H1 (cell line): ENCODE results near the gene SAE1. TPM values are rescaled to one million over a fixed set of nuclear protein-coding genes. Genes with fewer than 3 reads are reported as not detected.

Experiments
- CTCF ChIA-PET: fragments of 300-600 bp; sonication (Branson Sonifier 250); formaldehyde crosslinking; loops from one replicate; lab custom pipeline; 2021; ENCODE audit not compliant: partially characterized antibody; lab: Charles Lee
- POLR2A ChIA-PET: fragments of 300-600 bp; sonication (Branson Sonifier 250); formaldehyde crosslinking; loops from one replicate; lab custom pipeline; 2021; ENCODE audit warnings: inconsistent platforms; ENCODE audit not compliant: partially characterized antibody; lab: Charles Lee
- DNase-seq, 2 experiments: peaks; one replicate each; pipeline versions ENCODE4 v3.0.0 to v3.0.0-alpha.2; 2010 to 2022; ENCODE audit warnings: low spot score in 2 of 2, low read depth in 1 of 2, mixed read lengths in 1 of 2
- FAIRE-seq: peaks from 2 replicates; lab custom pipeline; 2011; peaks lifted over from hg19 to GRCh38; lab: Jason Lieb, UNC
- H2AFZ ChIP-seq: 2 replicates; pipeline ENCODE4 v1.8.1; 2012; ENCODE audit warnings: low read length, inconsistent platforms
- H2AK5ac ChIP-seq: 2 replicates; pipeline ENCODE4 v1.6.1; 2013; ENCODE audit warnings: low read depth, low read length
- H2BK120ac ChIP-seq: replicated peaks from 2 replicates; pipeline ENCODE3; 2013; ENCODE audit warnings: low read depth, low read length, inconsistent platforms
- H2BK12ac ChIP-seq: 2 replicates; pipeline ENCODE4 v1.6.1; 2013; ENCODE audit warnings: low read depth, low read length
- H2BK15ac ChIP-seq: 2 replicates; pipeline ENCODE4 v1.6.1; 2013; ENCODE audit warnings: low read length
- H2BK20ac ChIP-seq: 2 replicates; pipeline ENCODE4 v1.6.1; 2013; ENCODE audit warnings: low read length
- H2BK5ac ChIP-seq: 2 replicates; pipeline ENCODE4 v1.6.1; 2013; ENCODE audit warnings: low read depth, low read length
- H3K14ac ChIP-seq: 2 replicates; pipeline ENCODE4 v1.6.1; 2013; ENCODE audit warnings: inconsistent platforms; ENCODE audit not compliant: insufficient read length
- H3K18ac ChIP-seq: 2 replicates; pipeline ENCODE4 v1.6.1; 2013; ENCODE audit warnings: low read length; ENCODE audit errors: extremely low read depth
- H3K23ac ChIP-seq: 2 replicates; pipeline ENCODE4 v1.6.1; 2013; ENCODE audit warnings: inconsistent platforms; ENCODE audit not compliant: insufficient read length
- H3K23me2 ChIP-seq: 2 replicates; pipeline ENCODE4 v1.6.1; 2013; ENCODE audit warnings: low read depth, low read length
- H3K27ac ChIP-seq: 2 replicates; pipeline ENCODE4 v1.6.1; 2011; ENCODE audit warnings: low read depth, low read length, inconsistent platforms
- H3K27me3 ChIP-seq, 4 experiments: replicated peaks in 1 of 4; 1 replicate in 1 of 4; 2 replicates in 3 of 4; pipeline versions ENCODE4 v1.6.1 to v1.8.1; 2011 to 2013; ENCODE audit warnings: low read length in 3 of 4, mild to moderate bottlenecking in 3 of 4, inconsistent platforms in 2 of 4, mixed read lengths in 2 of 4, moderate library complexity in 1 of 4; ENCODE audit not compliant: control insufficient read depth in 3 of 4, insufficient read depth in 3 of 4; ENCODE audit errors: extremely low read depth in 1 of 4
- H3K36me3 ChIP-seq, 4 experiments: 2 replicates each; pipeline versions ENCODE4 v1.6.1 to v1.8.1; 2011 to 2013; ENCODE audit warnings: mild to moderate bottlenecking in 4 of 4, low read length in 3 of 4, moderate library complexity in 2 of 4, control low read depth in 1 of 4, inconsistent platforms in 1 of 4; ENCODE audit not compliant: insufficient read depth in 4 of 4, control insufficient read depth in 2 of 4
- H3K4ac ChIP-seq: replicated peaks from 2 replicates; pipeline ENCODE3; 2013; ENCODE audit warnings: low read length, low read depth, mixed read lengths, inconsistent platforms; ENCODE audit not compliant: insufficient read length
- H3K4me1 ChIP-seq, 4 experiments: replicated peaks in 1 of 4; 1 replicate in 1 of 4; 2 replicates in 3 of 4; pipeline versions ENCODE4 v1.6.1 to v1.8.1; 2011 to 2013; ENCODE audit warnings: low read length in 3 of 4, inconsistent platforms in 2 of 4, mixed read lengths in 1 of 4; ENCODE audit not compliant: insufficient read depth in 4 of 4, control insufficient read depth in 3 of 4
- H3K4me2 ChIP-seq, 2 experiments: 2 replicates each; pipeline versions ENCODE4 v1.6.1 to v1.8.1; 2011 to 2013; ENCODE audit warnings: low read depth in 2 of 2, low read length in 2 of 2, control low read depth in 1 of 2, inconsistent platforms in 1 of 2, mild to moderate bottlenecking in 1 of 2; ENCODE audit not compliant: insufficient read depth in 1 of 2
- H3K4me3 ChIP-seq, 4 experiments: fragments of 200-600, 300-600 bp in 1 of 4; sonication (generic), shearing (Covaris generic), sonication (Bioruptor Twin) in 1 of 4; 2 replicates each; pipeline versions ENCODE4 v1.5.1 to v1.8.1; 2011 to 2016; ENCODE audit warnings: low read length in 4 of 4, low read depth in 3 of 4, control low read depth in 2 of 4, inconsistent platforms in 2 of 4, mild to moderate bottlenecking in 2 of 4, mixed read lengths in 1 of 4, moderate library complexity in 1 of 4; ENCODE audit not compliant: insufficient read depth in 2 of 4; ENCODE audit errors: extremely low read depth in 1 of 4
- H3K56ac ChIP-seq: replicated peaks from 2 replicates; pipeline ENCODE3; 2013; ENCODE audit warnings: low read depth, mild to moderate bottlenecking, mixed read lengths, low read length, inconsistent platforms; ENCODE audit not compliant: insufficient read length
- H3K79me1 ChIP-seq: 2 replicates; pipeline ENCODE4 v1.6.1; 2013; ENCODE audit warnings: low read depth, low read length, control low read depth
- H3K79me2 ChIP-seq, 2 experiments: 2 replicates each; pipeline versions ENCODE4 v1.6.1 to v1.8.1; 2012 to 2013; ENCODE audit warnings: low read length in 2 of 2, mild to moderate bottlenecking in 2 of 2, inconsistent platforms in 1 of 2; ENCODE audit not compliant: insufficient read depth in 2 of 2, control insufficient read depth in 1 of 2
- H3K9ac ChIP-seq, 4 experiments: replicated peaks in 1 of 4; 1 replicate in 1 of 4; 2 replicates in 3 of 4; pipeline versions ENCODE4 v1.6.1 to v1.8.1; 2011 to 2013; ENCODE audit warnings: low read depth in 3 of 4, low read length in 3 of 4, control low read depth in 2 of 4, mild to moderate bottlenecking in 2 of 4, moderate library complexity in 2 of 4, inconsistent platforms in 1 of 4; ENCODE audit errors: extremely low read depth in 1 of 4
- H3K9me3 ChIP-seq, 2 experiments: 2 replicates each; pipeline versions ENCODE4 v1.6.1 to v1.8.1; 2012 to 2013; ENCODE audit warnings: mild to moderate bottlenecking in 2 of 2, moderate library complexity in 2 of 2, control low read depth in 1 of 2, inconsistent platforms in 1 of 2, low read depth in 1 of 2, low read length in 1 of 2, mixed read lengths in 1 of 2; ENCODE audit not compliant: insufficient read depth in 2 of 2
- H4K20me1 ChIP-seq, 2 experiments: replicated peaks in 1 of 2; 2 replicates each; pipeline versions ENCODE3 to v1.8.1; 2011 to 2013; ENCODE audit warnings: inconsistent platforms in 2 of 2, low read length in 2 of 2, mild to moderate bottlenecking in 1 of 2; ENCODE audit not compliant: insufficient read depth in 2 of 2, control insufficient read depth in 1 of 2
- H4K5ac ChIP-seq: 2 replicates; pipeline ENCODE4 v1.6.1; 2013; ENCODE audit warnings: low read length, low read depth, mixed read lengths, inconsistent platforms; ENCODE audit not compliant: insufficient read length
- H4K8ac ChIP-seq: 2 replicates; pipeline ENCODE4 v1.8.0; 2013; ENCODE audit warnings: mild to moderate bottlenecking, moderate library complexity, low read length, inconsistent platforms; ENCODE audit not compliant: insufficient read depth; ENCODE audit errors: extremely low read depth
- H4K91ac ChIP-seq: replicated peaks from 2 replicates; pipeline ENCODE3; 2013; ENCODE audit warnings: low read length, mixed read lengths, inconsistent platforms; ENCODE audit not compliant: insufficient read length
- CHD1 ChIP-seq: IDR thresholded peaks from 2 replicates; pipeline ENCODE4 v1.6.1; 2012; ENCODE audit warnings: low read depth, low read length, improper control_type of control experiment
- CREB1 ChIP-seq: IDR thresholded peaks from 2 replicates; pipeline ENCODE4 v1.6.1; 2012; ENCODE audit warnings: inconsistent platforms
- EZH2 ChIP-seq: fragments of 200-600 bp; sonication (generic); IDR thresholded peaks from 2 replicates; pipeline ENCODE4 v1.7.1; 2012; ENCODE audit warnings: low read depth, mild to moderate bottlenecking, moderate library complexity, low read length, inconsistent platforms; ENCODE audit not compliant: severe bottlenecking
- FOSL1 ChIP-seq: IDR thresholded peaks from 2 replicates; pipeline ENCODE4 v1.6.1; 2011; ENCODE audit warnings: mild to moderate bottlenecking, low read depth, low read length, moderate library complexity; ENCODE audit not compliant: insufficient read depth
- JUND ChIP-seq: IDR thresholded peaks from 2 replicates; pipeline ENCODE4 v1.6.1; 2011; ENCODE audit warnings: mild to moderate bottlenecking, improper control_type of control experiment, low read length
- KDM4A ChIP-seq: IDR thresholded peaks from one replicate; pipeline ENCODE4 v1.7.1; 2012; ENCODE audit warnings: low read depth, mild to moderate bottlenecking, moderate library complexity, low read length, inconsistent platforms; ENCODE audit not compliant: severe bottlenecking
- NANOG ChIP-seq: IDR thresholded peaks from 2 replicates; pipeline ENCODE4 v1.6.1; 2011; ENCODE audit warnings: low read length, low read depth, mild to moderate bottlenecking, inconsistent platforms; ENCODE audit not compliant: insufficient read depth, poor library complexity, severe bottlenecking
- POLR2A ChIP-seq, 2 experiments: IDR thresholded peaks; 1 replicate in 1 of 2; 2 replicates in 1 of 2; pipeline ENCODE4 v1.6.1; 2011; ENCODE audit warnings: low read depth in 2 of 2, low read length in 2 of 2, mild to moderate bottlenecking in 2 of 2; ENCODE audit errors: control extremely low read depth in 1 of 2
- SP4 ChIP-seq: IDR thresholded peaks from 2 replicates; pipeline ENCODE4 v1.6.1; 2012; ENCODE audit warnings: low read length, inconsistent platforms
- WGBS, 2 experiments: shearing (Covaris generic) in 1 of 2; methylation state at CpG; one replicate each; pipeline versions ENCODE4 v1.1.6 to v1.1.7; 2013 to 2015; ENCODE audit warnings: low lambda C conversion rate in 2 of 2, mixed read lengths in 2 of 2, inconsistent platforms in 1 of 2, low coverage in 1 of 2, missing lambda C conversion rate in 1 of 2; ENCODE audit not compliant: insufficient replicate concordance in 2 of 2, insufficient coverage in 1 of 2, insufficient read length in 1 of 2; ENCODE audit errors: extremely low coverage in 1 of 2, missing lambda C conversion rate in 1 of 2; 5-methylcytosine and 5-hydroxymethylcytosine counted together
- polyA plus RNA-seq, 7 experiments: library from polyadenylated mRNA; depleted of rRNA in 3 of 7; stranded (reverse) in 5 of 7; unstranded in 2 of 7; fragments of >200 nt in 5 of 7; fragments of 200-250 nt in 2 of 7; gene quantifications; 1 replicate in 5 of 7; 2 replicates in 1 of 7; 4 replicates in 1 of 7; pipeline versions ENCODE4 v1.2.1 to v1.2.3, GENCODE V29; 2011 to 2013; ENCODE audit warnings: missing spikeins in 2 of 7, mixed read lengths in 2 of 7
- total RNA-seq: library from RNA; stranded (reverse); fragmentation: NEBNext Ultra II Directional; extraction: Animal tissue kit (Norgen Biotek cat#: 25700); gene quantifications from 2 replicates; pipeline ENCODE4 v1.2.1, GENCODE V29; 2021
- TF ChIP-seq, protein P1 (sequence below): IDR thresholded peaks from 2 replicates; pipeline ENCODE4 v1.6.1; 2012; ENCODE audit warnings: inconsistent platforms
- TF ChIP-seq, protein P2 (sequence below): IDR thresholded peaks from 2 replicates; pipeline ENCODE4 v1.6.1; 2011; ENCODE audit warnings: low read length, improper control_type of control experiment

SAE1 gene
- total and polyA plus RNA-seq, 2 of the 8 experiments (the other 6 are each of a cell fraction or from before 2014, with no cell fraction given), result 213 to 268 TPM

DNA sequence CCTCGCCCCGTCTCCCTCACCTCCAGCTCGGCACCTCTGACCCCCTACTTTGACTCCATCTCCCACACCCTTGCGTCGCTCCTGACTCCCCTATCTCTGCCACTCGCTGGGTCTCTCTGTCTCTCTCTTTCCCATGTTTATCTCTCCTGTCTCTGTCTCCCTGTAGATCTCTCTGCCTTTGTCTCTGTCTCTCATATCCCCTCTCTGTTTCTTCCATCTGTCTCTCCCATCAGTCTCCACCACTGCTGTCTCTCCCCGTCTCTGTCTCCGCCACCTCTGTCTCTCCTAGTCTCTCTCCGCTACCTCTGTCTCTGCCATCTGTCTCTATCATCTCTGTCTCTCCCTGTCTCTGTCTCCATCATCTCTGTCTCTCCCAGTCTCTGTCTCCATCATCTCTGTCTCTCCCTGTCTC lies 112.7 kb downstream of the SAE1 start:
- no peaks in the 10 kb centered on the region for H3K36me3 ChIP-seq
- peaks cover 8 to 25% (median 20%) of the 10 kb centered on the region in 4 experiments for H3K4me1 ChIP-seq
- peak overlapping the region; percentile 95; the same call in 1 of the 2 replicates for H2BK20ac ChIP-seq
- H3K23ac ChIP-seq, result no peak overlapping the region
- DNase-seq (peak in 1 of 2 experiments; percentile 60), FAIRE-seq (no peak)
- peaks cover 3% of the 10 kb centered on the region; the same call in 1 of the 2 replicates for H3K79me1 ChIP-seq
- H3K79me2 ChIP-seq, result no peaks in the 10 kb centered on the region; a peak in 1 of 4 replicates
- peaks cover 0 to 30% (median 27%) of the 10 kb centered on the region in 4 experiments; a peak in 6 of 7 replicates for H3K27me3 ChIP-seq
- H2AFZ ChIP-seq, result no peak overlapping the region
- H2BK12ac ChIP-seq, result peak overlapping the region; percentile 98
- H4K8ac ChIP-seq, result no peak overlapping the region
- no peak overlapping the region for H3K4ac ChIP-seq
- peak overlapping the region; percentile 36; the same call in 1 of the 2 replicates for H2BK5ac ChIP-seq
- no peak overlapping the region for H2BK120ac ChIP-seq
- peak overlapping the region; percentile 19 for H3K18ac ChIP-seq
- H3K23me2 ChIP-seq, result peaks cover 21% of the 10 kb centered on the region
- WGBS, 2 experiments, result 18% methylated on average over 7 of the region's 9 CpGs; no CpG with 5 or more reads in 1 of the 2 experiments
- H3K9me3 ChIP-seq, result peaks cover 0 to 5% of the 10 kb centered on the region in 2 experiments; a peak in 2 of 4 replicates
- H3K4me3 ChIP-seq, result peak overlapping the region; percentile 21 to 61 (median 34); a peak in 6 of 8 replicates
- POLR2A ChIA-PET, result interaction anchor here (0.7 to 6.1 kb wide), 12 partner anchors 10 to 221 kb away, joined by 3 to 148 read pairs (median 4); partner anchors contain the start of gene CCDC9
- no peak overlapping the region for H3K14ac ChIP-seq
- peak overlapping the region in 1 of 4 experiments; percentile 33; a peak in 1 of 7 replicates for H3K9ac ChIP-seq
- peak overlapping the region; percentile 68 to 93 for H3K4me2 ChIP-seq
- no peak overlapping the region for H4K5ac ChIP-seq
- CTCF ChIA-PET, result interaction anchor here (0.7 to 12.1 kb wide), 10 partner anchors 8 to 224 kb away, joined by 3 to 303 read pairs (median 13); partner anchors contain the start of genes CCDC9 and NPAS1
- H2BK15ac ChIP-seq, result 0 out of 2 replicates have a peak overlapping the region, but pooled peaks have one; percentile 92
- H4K20me1 ChIP-seq, result peaks cover 4 to 18% of the 10 kb centered on the region in 2 experiments
- H3K27ac ChIP-seq, result no peak overlapping the region
- peak overlapping the region; percentile 20 for H4K91ac ChIP-seq
- H3K56ac ChIP-seq, result no peak overlapping the region
- peak overlapping the region; percentile 91; the same call in 1 of the 2 replicates for H2AK5ac ChIP-seq
- TF ChIP-seq FOSL1 (no peak), CREB1 (no peak), EZH2 (no peak), KDM4A (peak; percentile 25), CHD1 (no peak), JUND (no peak), NANOG (no peak), POLR2A (IDR thresholded peaks at IDR 0.05; ENCODE audit: control extremely low read depth in 1 of 2, low read depth in 2 of 2, low read length in 2 of 2) (no peak), SP4 (peak; percentile 7; the same call in 1 of the 2 replicates)
- TF ChIP-seq, protein P1, sequence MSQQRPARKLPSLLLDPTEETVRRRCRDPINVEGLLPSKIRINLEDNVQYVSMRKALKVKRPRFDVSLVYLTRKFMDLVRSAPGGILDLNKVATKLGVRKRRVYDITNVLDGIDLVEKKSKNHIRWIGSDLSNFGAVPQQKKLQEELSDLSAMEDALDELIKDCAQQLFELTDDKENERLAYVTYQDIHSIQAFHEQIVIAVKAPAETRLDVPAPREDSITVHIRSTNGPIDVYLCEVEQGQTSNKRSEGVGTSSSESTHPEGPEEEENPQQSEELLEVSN, result no peak
- TF ChIP-seq, protein P2, sequence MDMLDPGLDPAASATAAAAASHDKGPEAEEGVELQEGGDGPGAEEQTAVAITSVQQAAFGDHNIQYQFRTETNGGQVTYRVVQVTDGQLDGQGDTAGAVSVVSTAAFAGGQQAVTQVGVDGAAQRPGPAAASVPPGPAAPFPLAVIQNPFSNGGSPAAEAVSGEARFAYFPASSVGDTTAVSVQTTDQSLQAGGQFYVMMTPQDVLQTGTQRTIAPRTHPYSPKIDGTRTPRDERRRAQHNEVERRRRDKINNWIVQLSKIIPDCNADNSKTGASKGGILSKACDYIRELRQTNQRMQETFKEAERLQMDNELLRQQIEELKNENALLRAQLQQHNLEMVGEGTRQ, result no peak
